GM23338 (cell line): ENCODE measurements around the gene TSPAN13.

ENCODE experiments used
- CTCF ChIP-seq, 2 experiments: fragments of 200-600 bp in 1 of 2; sonication (generic) in 1 of 2; conservative IDR thresholded peaks; 2 replicates each; pipeline versions ENCODE4 v1.5.1 to v1.6.1; 2016 to 2017; ENCODE audit warnings: antibody characterized with exemption in 2 of 2, low read depth in 2 of 2, mild to moderate bottlenecking in 2 of 2, moderate library complexity in 1 of 2
- ETS1 ChIP-seq: IDR thresholded peaks from 2 replicates; pipeline ENCODE4 v1.6.1; 2016; ENCODE audit warnings: antibody characterized with exemption
- JUNB ChIP-seq: IDR thresholded peaks from one replicate; pipeline ENCODE4 v1.6.1; 2016; ENCODE audit warnings: antibody characterized with exemption; ENCODE audit not compliant: unreplicated experiment

- TF ChIP-seq CTCF (conservative IDR thresholded peaks at IDR 0.05; ENCODE audit: low read depth in 2 of 2) = no peak
- TF ChIP-seq JUNB = no peak
- no peak for TF ChIP-seq ETS1
Measured at GRCh38 chr7:16764942-16765341, 11.4 kb downstream of the TSPAN13 start.
